Activated naive CD8-positive, alpha-beta T cell treated with anti-CD3 and anti-CD28 coated beads, Interleukin-2, amount 50 U/mL, for 16 hours (primary cell): ENCODE results near the gene ABLIM1.

Experiments used
- DNase-seq: peaks from one replicate; pipeline ENCODE4 v3.0.0-alpha.2; 2020; ENCODE audit warnings: low read depth, low spot score

The ABLIM1 gene

GRCh38 chr10:114680543-114681117 lies 22.6 kb upstream of the ABLIM1 start:
- no peak for DNase-seq

- no peak for DNase-seq
Measured at GRCh38 chr10:114679552-114679951, 21.5 kb upstream of the ABLIM1 start.

- no peak for DNase-seq
Measured at GRCh38 chr10:114678820-114679219, 20.7 kb upstream of the ABLIM1 start.

- DNase-seq: no peak
Measured at GRCh38 chr10:114678336-114678735, 20.3 kb upstream of the ABLIM1 start.

- DNase-seq: no peak
Measured at GRCh38 chr10:114674346-114674745, 16.3 kb upstream of the ABLIM1 start.

GRCh38 chr10:114669648-114670047 lies 11.6 kb upstream of the ABLIM1 start:
- no peak for DNase-seq

GRCh38 chr10:114668375-114669080 lies 10.5 kb upstream of the ABLIM1 start:
- DNase-seq: no peak

GRCh38 chr10:114665873-114666272 lies 7.8 kb upstream of the ABLIM1 start:
- no peak for DNase-seq

GRCh38 chr10:114665406-114665805 lies 7.3 kb upstream of the ABLIM1 start:
- no peak for DNase-seq

GRCh38 chr10:114664127-114664526 lies 6.1 kb upstream of the ABLIM1 start:
- DNase-seq: no peak

- DNase-seq: no peak
Measured at GRCh38 chr10:114663626-114664025, 5.6 kb upstream of the ABLIM1 start.

GRCh38 chr10:114662646-114663217 lies 4.7 kb upstream of the ABLIM1 start:
- DNase-seq: no peak

GRCh38 chr10:114661212-114661880 lies 3.3 kb upstream of the ABLIM1 start:
- no peak for DNase-seq

- no peak for DNase-seq
Measured at GRCh38 chr10:114655671-114656070, 2.4 kb downstream of the ABLIM1 start.

- DNase-seq: no peak
Measured at GRCh38 chr10:114654822-114655575, 3.1 kb downstream of the ABLIM1 start.

GRCh38 chr10:114653926-114654325 lies 4.1 kb downstream of the ABLIM1 start:
- no peak for DNase-seq

- DNase-seq: no peak
Measured at GRCh38 chr10:114652402-114653368, 5.4 kb downstream of the ABLIM1 start.

- no peak for DNase-seq
Measured at GRCh38 chr10:114650831-114651230, 7.2 kb downstream of the ABLIM1 start.

- no peak for DNase-seq
Measured at GRCh38 chr10:114650266-114650665, 7.8 kb downstream of the ABLIM1 start.

GRCh38 chr10:114649217-114649903 lies 8.7 kb downstream of the ABLIM1 start:
- no peak for DNase-seq
